ENCODE results near the gene ZG16.

DNA sequence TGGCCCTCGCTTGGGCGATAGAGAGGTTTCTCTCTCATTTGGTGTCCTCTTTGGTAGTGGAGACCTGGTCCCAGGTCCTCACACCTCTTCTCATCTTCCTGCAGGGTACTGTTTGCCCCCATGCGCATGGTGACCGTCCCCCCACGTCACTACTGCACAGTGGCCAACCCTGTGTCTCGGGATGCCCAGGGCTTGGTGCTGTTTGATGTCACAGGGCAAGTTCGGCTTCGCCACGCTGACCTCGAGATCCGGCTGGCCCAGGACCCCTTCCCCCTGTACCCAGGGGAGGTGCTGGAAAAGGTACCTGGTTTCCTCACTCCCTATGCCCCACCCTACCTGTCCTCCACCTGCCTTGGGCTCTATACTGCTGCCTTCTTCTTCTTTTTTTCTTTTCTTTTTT, 52.7 kb downstream of the ZG16 start:
- no peak for TF ChIP-seq GATA3 (IDR thresholded peaks at IDR 0.05; ENCODE audit: low read depth, low read length)
- TF ChIP-seq GATA2 (IDR thresholded peaks at IDR 0.05; ENCODE audit: low read depth, low read length), result no peak

Data from SH-SY5Y (cell line).